Measurements from ENCODE around the gene SEC14L6. TPM values are rescaled to one million over a fixed set of nuclear protein-coding genes. Genes with fewer than 3 reads are reported as not detected.

SEC14L6 gene
- total RNA-seq, 1 experiment from 2014 or later = 1.1 TPM

DNA sequence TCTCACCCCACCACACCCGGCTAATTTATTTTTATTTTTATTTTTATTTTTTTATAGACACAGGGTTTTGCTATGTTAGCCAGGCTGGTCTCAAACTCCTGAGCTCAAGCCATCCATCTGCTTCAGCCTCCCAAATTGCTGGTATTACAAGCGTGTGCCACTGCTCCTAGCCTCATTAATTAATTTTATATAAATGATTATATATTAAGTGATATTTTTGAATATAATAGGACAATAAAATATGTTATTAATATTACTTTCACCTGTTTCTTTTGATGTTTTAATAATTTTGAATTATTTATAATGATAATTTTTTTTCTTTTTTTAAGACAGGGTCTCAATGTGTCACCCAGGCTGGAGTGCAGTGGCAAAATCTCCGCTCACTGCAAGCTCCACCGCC is 38.9 kb downstream of the SEC14L6 start:
- Mint-ChIP-seq H3K9me3 (peaks cover 3 to 5% of the 10 kb centered on the region in 2 experiments; a peak in 2 of 5 replicates), H3K4me1 (no peaks in the 10 kb centered on the region), H3K36me3 (ENCODE audit: insufficient read depth in 1 of 3, low read depth in 3 of 3) (no peaks in the 10 kb centered on the region), H3K27ac (no peak overlapping the region), H3K27me3 (ENCODE audit: low read depth) (peaks cover 2% of the 10 kb centered on the region; the same call in 1 of the 2 replicates), H3K4me3 (no peak overlapping the region)
- H3K56ac ChIP-seq (ENCODE audit: insufficient read length, low read depth, low read length) = no peak overlapping the region
- H2AFZ ChIP-seq (ENCODE audit: low read length) = no peak overlapping the region
- no peaks in the 10 kb centered on the region for H3K79me2 ChIP-seq (ENCODE audit: insufficient read depth, low read length)
- no peaks in the 10 kb centered on the region for H3K79me1 ChIP-seq (ENCODE audit: insufficient read depth, low read depth, low read length, poor library complexity, severe bottlenecking)
- H2BK20ac ChIP-seq (ENCODE audit: low read depth, low read length, poor library complexity, severe bottlenecking) = no peak overlapping the region
- no CpG with 5 or more reads among the region's 4 CpGs for WGBS (ENCODE audit: extremely low coverage, insufficient read length, low lambda C conversion rate)
- no peak overlapping the region for H2BK12ac ChIP-seq (ENCODE audit: insufficient read length, low read depth, low read length)
- no peak overlapping the region for H4K91ac ChIP-seq (ENCODE audit: insufficient read length, low read depth, low read length)
- no peak for DNase-seq
- H3K4me1 ChIP-seq (ENCODE audit: insufficient read depth, low read length) = no peaks in the 10 kb centered on the region
- no peak overlapping the region for H3K23ac ChIP-seq (ENCODE audit: insufficient read length, low read depth, low read length)
- H4K8ac ChIP-seq (replicated peaks; ENCODE audit: insufficient read length, low read depth, low read length) = no peak overlapping the region
- H3K9ac ChIP-seq (ENCODE audit: extremely low read depth, insufficient read length, low read length) = no peak overlapping the region
- no peaks in the 10 kb centered on the region for H4K20me1 ChIP-seq (ENCODE audit: control insufficient read depth, insufficient read depth, insufficient read length)
- H3K14ac ChIP-seq (ENCODE audit: insufficient read depth, low read length) = no peak overlapping the region
- no peak overlapping the region for H3K18ac ChIP-seq (ENCODE audit: insufficient read length, low read depth, low read length)
- no peaks in the 10 kb centered on the region for H3K27me3 ChIP-seq (ENCODE audit: insufficient read depth, low read length)
- no peak overlapping the region for H3T11ph ChIP-seq (ENCODE audit: low read length)
- H2AK5ac ChIP-seq (ENCODE audit: insufficient read length, low read length) = no peak overlapping the region
- H3K27ac ChIP-seq (ENCODE audit: insufficient read length, low read depth, low read length) = no peak overlapping the region
- H2BK5ac ChIP-seq (ENCODE audit: insufficient read length, low read length) = no peak overlapping the region
- no peaks in the 10 kb centered on the region for H3K23me2 ChIP-seq (ENCODE audit: insufficient read length, low read depth, low read length, poor library complexity, severe bottlenecking)
- no peaks in the 10 kb centered on the region for H3K9me3 ChIP-seq (ENCODE audit: control insufficient read depth, low read depth, low read length)
- no peak overlapping the region for H3K4me2 ChIP-seq (ENCODE audit: insufficient read depth, insufficient read length, low read length)
- H3K4ac ChIP-seq (ENCODE audit: low read depth, low read length) = no peak overlapping the region
- no peak overlapping the region for H2BK120ac ChIP-seq (ENCODE audit: low read depth, low read length, poor library complexity, severe bottlenecking)
- TF ChIP-seq CTCF (conservative IDR thresholded peaks at IDR 0.05) = no peak
- H2BK15ac ChIP-seq (ENCODE audit: low read depth, low read length) = no peak overlapping the region
- no peak overlapping the region for H4K5ac ChIP-seq (ENCODE audit: insufficient read length, low read depth, low read length)
